ENCODE results near the gene SLC24A4. TPM values are rescaled to one million over a fixed set of nuclear protein-coding genes. Genes with fewer than 3 reads are reported as not detected.

Gene SLC24A4
- polyA plus RNA-seq, 1 donor from 2014 or later, result 0.17 TPM

DNA sequence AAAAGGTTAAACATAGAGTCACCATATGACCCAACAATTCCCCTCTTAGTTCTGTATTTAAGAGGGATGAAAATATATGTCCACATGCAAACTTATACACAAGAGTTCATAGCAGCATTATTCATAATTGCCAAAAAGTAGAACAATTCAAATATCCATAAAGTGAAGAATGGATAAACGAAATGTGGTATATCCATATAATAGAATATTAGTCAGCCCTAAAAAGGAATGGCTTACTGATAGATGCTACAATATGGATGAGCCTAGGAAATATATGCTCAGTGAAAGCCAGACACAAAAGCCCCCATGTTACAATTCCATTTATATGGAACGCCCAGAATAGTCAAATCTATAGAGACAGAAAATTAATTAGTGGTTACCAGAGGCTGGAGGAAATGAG is 146.6 kb downstream of the SLC24A4 start:
- no peaks in the 10 kb centered on the region for H4K20me1 ChIP-seq (ENCODE audit: insufficient read depth)
- no peaks in the 10 kb centered on the region for H3K9me2 ChIP-seq (ENCODE audit: insufficient read depth, low read length)
- H3K9me3 ChIP-seq (ENCODE audit: low read length), result no peaks in the 10 kb centered on the region
- H3F3A ChIP-seq (ENCODE audit: insufficient read depth, low read length, poor library complexity, severe bottlenecking), result no peaks in the 10 kb centered on the region
- H3K79me2 ChIP-seq (replicated peaks; ENCODE audit: insufficient read depth, low read length), result no peaks in the 10 kb centered on the region
- H3K36me3 ChIP-seq (ENCODE audit: insufficient read depth, low read length), result no peaks in the 10 kb centered on the region
- TF ChIP-seq, protein P1, sequence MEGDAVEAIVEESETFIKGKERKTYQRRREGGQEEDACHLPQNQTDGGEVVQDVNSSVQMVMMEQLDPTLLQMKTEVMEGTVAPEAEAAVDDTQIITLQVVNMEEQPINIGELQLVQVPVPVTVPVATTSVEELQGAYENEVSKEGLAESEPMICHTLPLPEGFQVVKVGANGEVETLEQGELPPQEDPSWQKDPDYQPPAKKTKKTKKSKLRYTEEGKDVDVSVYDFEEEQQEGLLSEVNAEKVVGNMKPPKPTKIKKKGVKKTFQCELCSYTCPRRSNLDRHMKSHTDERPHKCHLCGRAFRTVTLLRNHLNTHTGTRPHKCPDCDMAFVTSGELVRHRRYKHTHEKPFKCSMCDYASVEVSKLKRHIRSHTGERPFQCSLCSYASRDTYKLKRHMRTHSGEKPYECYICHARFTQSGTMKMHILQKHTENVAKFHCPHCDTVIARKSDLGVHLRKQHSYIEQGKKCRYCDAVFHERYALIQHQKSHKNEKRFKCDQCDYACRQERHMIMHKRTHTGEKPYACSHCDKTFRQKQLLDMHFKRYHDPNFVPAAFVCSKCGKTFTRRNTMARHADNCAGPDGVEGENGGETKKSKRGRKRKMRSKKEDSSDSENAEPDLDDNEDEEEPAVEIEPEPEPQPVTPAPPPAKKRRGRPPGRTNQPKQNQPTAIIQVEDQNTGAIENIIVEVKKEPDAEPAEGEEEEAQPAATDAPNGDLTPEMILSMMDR (IDR thresholded peaks at IDR 0.05; ENCODE audit: poor library complexity, severe bottlenecking), result no peak
- TF ChIP-seq MXI1 (conservative IDR thresholded peaks at IDR 0.05; ENCODE audit: poor library complexity, severe bottlenecking) (no peak), EP300 (conservative IDR thresholded peaks at IDR 0.05; ENCODE audit: poor library complexity, severe bottlenecking) (no peak), EZH2 (IDR thresholded peaks at IDR 0.05; ENCODE audit: borderline replicate concordance, insufficient read depth, low read length, poor library complexity, severe bottlenecking) (no peak), SMC3 (conservative IDR thresholded peaks at IDR 0.05; ENCODE audit: poor library complexity) (no peak), POLR2AphosphoS5 (IDR thresholded peaks at IDR 0.05) (no peak), TAF1 (IDR thresholded peaks at IDR 0.05; ENCODE audit: low read depth) (no peak), RAD21 (conservative IDR thresholded peaks at IDR 0.05) (no peak)
- TF ChIP-seq, protein P2, sequence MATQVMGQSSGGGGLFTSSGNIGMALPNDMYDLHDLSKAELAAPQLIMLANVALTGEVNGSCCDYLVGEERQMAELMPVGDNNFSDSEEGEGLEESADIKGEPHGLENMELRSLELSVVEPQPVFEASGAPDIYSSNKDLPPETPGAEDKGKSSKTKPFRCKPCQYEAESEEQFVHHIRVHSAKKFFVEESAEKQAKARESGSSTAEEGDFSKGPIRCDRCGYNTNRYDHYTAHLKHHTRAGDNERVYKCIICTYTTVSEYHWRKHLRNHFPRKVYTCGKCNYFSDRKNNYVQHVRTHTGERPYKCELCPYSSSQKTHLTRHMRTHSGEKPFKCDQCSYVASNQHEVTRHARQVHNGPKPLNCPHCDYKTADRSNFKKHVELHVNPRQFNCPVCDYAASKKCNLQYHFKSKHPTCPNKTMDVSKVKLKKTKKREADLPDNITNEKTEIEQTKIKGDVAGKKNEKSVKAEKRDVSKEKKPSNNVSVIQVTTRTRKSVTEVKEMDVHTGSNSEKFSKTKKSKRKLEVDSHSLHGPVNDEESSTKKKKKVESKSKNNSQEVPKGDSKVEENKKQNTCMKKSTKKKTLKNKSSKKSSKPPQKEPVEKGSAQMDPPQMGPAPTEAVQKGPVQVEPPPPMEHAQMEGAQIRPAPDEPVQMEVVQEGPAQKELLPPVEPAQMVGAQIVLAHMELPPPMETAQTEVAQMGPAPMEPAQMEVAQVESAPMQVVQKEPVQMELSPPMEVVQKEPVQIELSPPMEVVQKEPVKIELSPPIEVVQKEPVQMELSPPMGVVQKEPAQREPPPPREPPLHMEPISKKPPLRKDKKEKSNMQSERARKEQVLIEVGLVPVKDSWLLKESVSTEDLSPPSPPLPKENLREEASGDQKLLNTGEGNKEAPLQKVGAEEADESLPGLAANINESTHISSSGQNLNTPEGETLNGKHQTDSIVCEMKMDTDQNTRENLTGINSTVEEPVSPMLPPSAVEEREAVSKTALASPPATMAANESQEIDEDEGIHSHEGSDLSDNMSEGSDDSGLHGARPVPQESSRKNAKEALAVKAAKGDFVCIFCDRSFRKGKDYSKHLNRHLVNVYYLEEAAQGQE (IDR thresholded peaks at IDR 0.05; ENCODE audit: borderline replicate concordance), result no peak
- H3K4me2 ChIP-seq (ENCODE audit: low read length), result no peak overlapping the region
- H3K4me3 ChIP-seq (ENCODE audit: low read length), result no peak overlapping the region
- H2AFZ ChIP-seq (ENCODE audit: low read depth, low read length), result no peak overlapping the region
- H3K27me3 ChIP-seq (ENCODE audit: insufficient read depth, low read depth, low read length), result no peaks in the 10 kb centered on the region
- no peak overlapping the region for H3K9ac ChIP-seq (ENCODE audit: low read length)
- no peak overlapping the region for H3K27ac ChIP-seq (ENCODE audit: low read length)

DNA sequence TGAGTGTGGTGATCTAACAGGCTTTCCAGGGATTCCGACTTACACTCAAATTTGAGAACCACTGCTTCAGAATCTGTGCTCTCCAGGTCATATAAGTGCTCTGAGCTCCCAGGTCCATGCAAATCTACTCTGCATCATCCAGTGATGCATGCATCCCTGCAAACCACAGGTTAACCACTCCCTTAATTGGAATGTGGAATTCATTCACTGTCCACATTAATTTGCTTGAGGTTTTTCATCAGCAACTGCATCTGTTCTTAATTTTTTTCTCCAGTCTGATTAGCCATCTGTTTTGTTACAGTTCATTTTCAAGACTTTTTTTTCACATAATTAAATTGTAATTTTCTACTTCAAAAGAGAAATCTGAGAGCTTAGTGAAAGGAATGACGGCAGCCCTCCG is 147.2 kb downstream of the SLC24A4 start:
- Histone ChIP-seq H2AFZ (ENCODE audit: low read depth, low read length) (no peak overlapping the region), H3K27me3 (ENCODE audit: insufficient read depth, low read depth, low read length) (no peaks in the 10 kb centered on the region), H3K36me3 (ENCODE audit: insufficient read depth, low read length) (no peaks in the 10 kb centered on the region), H3K9me2 (ENCODE audit: insufficient read depth, low read length) (no peaks in the 10 kb centered on the region), H3K9me3 (ENCODE audit: low read length) (no peaks in the 10 kb centered on the region), H3F3A (ENCODE audit: insufficient read depth, low read length, poor library complexity, severe bottlenecking) (no peaks in the 10 kb centered on the region), H3K9ac (ENCODE audit: low read length) (no peak overlapping the region), H3K4me2 (ENCODE audit: low read length) (no peak overlapping the region), H4K20me1 (ENCODE audit: insufficient read depth) (no peaks in the 10 kb centered on the region), H3K27ac (ENCODE audit: low read length) (no peak overlapping the region), H3K79me2 (replicated peaks; ENCODE audit: insufficient read depth, low read length) (no peaks in the 10 kb centered on the region), H3K4me3 (ENCODE audit: low read length) (no peak overlapping the region)
- TF ChIP-seq EP300 (conservative IDR thresholded peaks at IDR 0.05; ENCODE audit: poor library complexity, severe bottlenecking), result no peak
- no peak for TF ChIP-seq RAD21 (conservative IDR thresholded peaks at IDR 0.05)
- TF ChIP-seq EZH2 (IDR thresholded peaks at IDR 0.05; ENCODE audit: borderline replicate concordance, insufficient read depth, low read length, poor library complexity, severe bottlenecking), result no peak
- TF ChIP-seq SMC3 (conservative IDR thresholded peaks at IDR 0.05; ENCODE audit: poor library complexity), result no peak
- TF ChIP-seq, protein P2 (IDR thresholded peaks at IDR 0.05; ENCODE audit: borderline replicate concordance), result no peak
- TF ChIP-seq, protein P1 (IDR thresholded peaks at IDR 0.05; ENCODE audit: poor library complexity, severe bottlenecking), result no peak
- no peak for TF ChIP-seq TAF1 (IDR thresholded peaks at IDR 0.05; ENCODE audit: low read depth)
- TF ChIP-seq POLR2AphosphoS5 (IDR thresholded peaks at IDR 0.05), result no peak
- no peak for TF ChIP-seq MXI1 (conservative IDR thresholded peaks at IDR 0.05; ENCODE audit: poor library complexity, severe bottlenecking)

Data from neural cell (in vitro differentiated cells).